ENCODE measurements around the gene USP17L22.
"Not testable (repeated sequence)": the region's sequence is repeated elsewhere in the genome, so short reads cannot be mapped to it uniquely, and the experiment has no call there.

USP17L22 gene

GRCh38 chr4:9267319-9267718 lies at the start of gene USP17L22:
Gene USP17L22 (plus strand): TSS chr4:9267619. CDS start chr4:9267619, 0 bp downstream.
- H3K4me3 ChIP-seq (ENCODE audit: low read depth, low read length); in situ Hi-C loops (cut with HindIII; ENCODE audit: low sequenced_read_pairs); DNase-seq (ENCODE audit: low read depth): not testable (repeated sequence)

- DNase-seq (ENCODE audit: low read depth); H3K4me3 ChIP-seq (ENCODE audit: low read depth, low read length); in situ Hi-C loops (cut with HindIII; ENCODE audit: low sequenced_read_pairs): not testable (repeated sequence)
Measured at GRCh38 chr4:9219852-9220251, 47.6 kb upstream of the USP17L22 start, which contains the start of gene USP17L12. Gene USP17L12 (plus strand): TSS chr4:9220152. CDS start chr4:9220152, 0 bp downstream.

GRCh38 chr4:9224596-9224995 lies 42.8 kb upstream of the USP17L22 start, which contains the start of gene USP17L13:
Gene USP17L13 (plus strand): TSS chr4:9224896. CDS start chr4:9224896, 0 bp downstream.
- in situ Hi-C loops (cut with HindIII; ENCODE audit: low sequenced_read_pairs); H3K4me3 ChIP-seq (ENCODE audit: low read depth, low read length); DNase-seq (ENCODE audit: low read depth): not testable (repeated sequence)

- H3K4me3 ChIP-seq (ENCODE audit: low read depth, low read length); DNase-seq (ENCODE audit: low read depth); in situ Hi-C loops (cut with HindIII; ENCODE audit: low sequenced_read_pairs): not testable (repeated sequence)
Measured at GRCh38 chr4:9230249-9230648, 37.2 kb upstream of the USP17L22 start.

GRCh38 chr4:9234085-9234484 lies 33.3 kb upstream of the USP17L22 start, which contains the start of gene USP17L15:
Gene USP17L15 (plus strand): TSS chr4:9234385. CDS start chr4:9234385, 0 bp downstream.
- DNase-seq (ENCODE audit: low read depth); H3K4me3 ChIP-seq (ENCODE audit: low read depth, low read length); in situ Hi-C loops (cut with HindIII; ENCODE audit: low sequenced_read_pairs): not testable (repeated sequence)

GRCh38 chr4:9238461-9238860 lies 29.0 kb upstream of the USP17L22 start:
- DNase-seq (ENCODE audit: low read depth); in situ Hi-C loops (cut with HindIII; ENCODE audit: low sequenced_read_pairs): not testable (repeated sequence)

GRCh38 chr4:9243579-9243978 lies 23.8 kb upstream of the USP17L22 start, which contains the start of gene USP17L17:
Gene USP17L17 (plus strand): TSS chr4:9243879. CDS start chr4:9243879, 0 bp downstream.
- DNase-seq (ENCODE audit: low read depth); H3K4me3 ChIP-seq (ENCODE audit: low read depth, low read length); in situ Hi-C loops (cut with HindIII; ENCODE audit: low sequenced_read_pairs): not testable (repeated sequence)

More at GRCh38 chr4:9238461-9238860, 29.0 kb upstream of the USP17L22 start:
- H3K4me3 ChIP-seq (ENCODE audit: low read depth, low read length), result not testable (repeated sequence)

GRCh38 chr4:9247953-9248680 lies 19.3 kb upstream of the USP17L22 start, which contains the start of gene USP17L18:
Gene USP17L18 (plus strand): TSS chr4:9248630. CDS start chr4:9248630, 0 bp downstream.
- H3K4me3 ChIP-seq (ENCODE audit: low read depth, low read length); in situ Hi-C loops (cut with HindIII; ENCODE audit: low sequenced_read_pairs); DNase-seq (ENCODE audit: low read depth): not testable (repeated sequence)

- in situ Hi-C loops (cut with HindIII; ENCODE audit: low sequenced_read_pairs); DNase-seq (ENCODE audit: low read depth): not testable (repeated sequence)
Measured at GRCh38 chr4:9253078-9253477, 14.3 kb upstream of the USP17L22 start, which contains the start of gene USP17L19. Gene USP17L19 (plus strand): TSS chr4:9253378. CDS start chr4:9253378, 0 bp downstream.

GRCh38 chr4:9257824-9258223 lies 9.6 kb upstream of the USP17L22 start, which contains the start of gene USP17L20:
Gene USP17L20 (plus strand): TSS chr4:9258124. CDS start chr4:9258124, 0 bp downstream.
- in situ Hi-C loops (cut with HindIII; ENCODE audit: low sequenced_read_pairs); DNase-seq (ENCODE audit: low read depth); H3K4me3 ChIP-seq (ENCODE audit: low read depth, low read length): not testable (repeated sequence)

More at GRCh38 chr4:9253078-9253477, 14.3 kb upstream of the USP17L22 start, which contains the start of gene USP17L19:
- not testable (repeated sequence) for H3K4me3 ChIP-seq (ENCODE audit: low read depth, low read length)

GRCh38 chr4:9262572-9262971 lies 4.8 kb upstream of the USP17L22 start, which contains the start of gene USP17L21:
Gene USP17L21 (plus strand): TSS chr4:9262872. CDS start chr4:9262872, 0 bp downstream.
- DNase-seq (ENCODE audit: low read depth); H3K4me3 ChIP-seq (ENCODE audit: low read depth, low read length); in situ Hi-C loops (cut with HindIII; ENCODE audit: low sequenced_read_pairs): not testable (repeated sequence)

GRCh38 chr4:9271719-9272118 lies 4.3 kb downstream of the USP17L22 start:
- in situ Hi-C loops (cut with HindIII; ENCODE audit: low sequenced_read_pairs); H3K4me3 ChIP-seq (ENCODE audit: low read depth, low read length); DNase-seq (ENCODE audit: low read depth): not testable (repeated sequence)

Data from astrocyte of the cerebellum (primary cell).